HL-60/S4 treated with retinoic acid at 250 ng/mL for 4 days and 3 days (cell line): Measurements from ENCODE around the gene SKP2.
"Not testable (repeated sequence)": the region's sequence is repeated elsewhere in the genome, so short reads cannot be mapped to it uniquely, and the experiment has no call there.

Source experiments
- in situ Hi-C: fragments of 300-500 bp; cut with MboI; formaldehyde crosslinking; loops from 2 replicates; pipeline ENCODE4 v1.7.0; 2022; ENCODE audit warnings: low sequenced_read_pairs

SKP2 gene

DNA sequence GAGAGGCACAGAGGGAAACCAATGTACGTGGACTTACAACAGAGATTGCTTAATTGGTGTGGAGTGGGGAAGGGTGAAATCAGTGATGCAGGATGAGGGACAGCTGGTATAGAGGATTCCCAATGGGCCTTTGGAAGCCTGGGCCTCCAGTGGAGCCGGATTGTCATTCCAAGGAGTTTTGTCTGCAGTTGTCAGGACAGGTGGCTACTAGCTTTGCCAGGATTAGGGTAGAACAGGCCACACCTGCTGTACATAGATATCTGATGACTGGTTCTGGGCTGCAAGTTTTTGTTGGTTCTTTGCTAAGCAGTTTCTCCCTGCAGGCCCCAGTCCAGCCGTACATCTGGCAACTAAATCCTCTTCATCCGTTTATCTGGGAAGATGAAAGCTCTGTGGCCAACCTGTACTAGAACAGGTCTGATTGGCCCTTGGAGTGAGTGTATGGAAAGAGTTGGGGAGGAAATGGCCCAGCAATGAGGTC lies 4.2 kb downstream of the SKP2 start:
- in situ Hi-C loops = no loop called here

DNA sequence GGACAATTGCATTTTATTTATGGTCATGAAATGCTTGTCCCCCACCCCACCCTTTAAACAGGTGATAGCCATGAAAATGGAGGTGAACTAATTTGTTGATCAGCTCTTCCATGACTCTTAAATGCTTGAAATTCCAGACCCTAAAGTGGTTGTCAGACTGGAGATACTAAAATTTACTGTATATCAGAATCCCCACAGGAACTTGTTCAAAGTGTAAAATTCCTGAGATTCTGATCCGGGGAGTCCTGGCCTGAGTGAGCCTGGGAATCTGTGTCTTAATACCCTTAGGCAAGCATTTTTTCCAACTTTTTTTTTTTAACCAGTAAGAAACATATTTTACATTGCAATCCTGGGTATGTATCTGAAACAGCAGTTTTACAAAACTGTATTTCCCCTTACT lies 4.7 kb downstream of the SKP2 start:
- in situ Hi-C loops = no loop called here

- in situ Hi-C loops = no loop called here
Observed at GRCh38 chr5:36158144-36158543, 6.2 kb downstream of the SKP2 start.

- in situ Hi-C loops = no loop called here
Observed at GRCh38 chr5:36160617-36161016, 8.7 kb downstream of the SKP2 start.

DNA sequence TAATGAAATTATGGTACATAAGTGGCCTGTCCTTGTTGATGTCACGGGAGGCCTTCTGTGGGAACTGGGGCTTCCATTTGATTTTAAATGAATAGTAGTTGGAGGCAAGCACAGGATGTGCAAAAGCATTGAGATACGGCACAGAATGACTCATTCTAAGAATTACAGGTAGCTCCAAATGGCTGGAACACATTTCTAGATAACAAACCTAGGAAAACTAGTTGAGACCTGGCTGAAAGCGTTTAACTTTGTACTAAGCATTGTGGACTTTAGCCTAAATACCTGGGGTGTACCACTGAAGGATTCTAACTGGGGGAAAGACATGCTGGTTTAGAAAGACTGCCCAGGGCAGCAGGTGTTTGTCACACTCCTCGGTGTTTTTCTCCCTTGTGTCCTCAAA lies 9.4 kb downstream of the SKP2 start:
- in situ Hi-C loops = no loop called here

GRCh38 chr5:36162810-36163486 lies 11.0 kb downstream of the SKP2 start:
- in situ Hi-C loops = no loop called here

DNA sequence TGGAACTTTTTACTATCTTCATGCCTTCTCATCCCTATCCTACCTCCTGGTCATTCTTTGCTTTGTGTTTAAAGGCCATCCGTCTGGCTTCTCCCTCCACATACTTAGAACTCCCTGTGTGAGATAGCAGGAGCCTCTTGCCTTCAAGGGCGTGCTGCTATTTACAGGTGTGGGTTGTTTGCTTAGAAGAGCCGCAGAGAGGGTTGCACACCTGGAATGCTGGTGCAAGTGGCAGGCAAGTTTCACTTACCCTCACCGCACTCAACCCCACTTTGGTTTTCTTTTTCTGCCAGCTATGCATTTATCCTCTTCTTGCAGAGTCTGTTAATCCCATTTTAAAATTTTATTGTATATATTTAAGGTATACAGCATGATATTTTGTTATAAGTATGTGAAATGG lies 12.6 kb downstream of the SKP2 start:
- in situ Hi-C loops = no loop called here

GRCh38 chr5:36168737-36169136 lies 16.8 kb downstream of the SKP2 start:
- in situ Hi-C loops = no loop called here

DNA sequence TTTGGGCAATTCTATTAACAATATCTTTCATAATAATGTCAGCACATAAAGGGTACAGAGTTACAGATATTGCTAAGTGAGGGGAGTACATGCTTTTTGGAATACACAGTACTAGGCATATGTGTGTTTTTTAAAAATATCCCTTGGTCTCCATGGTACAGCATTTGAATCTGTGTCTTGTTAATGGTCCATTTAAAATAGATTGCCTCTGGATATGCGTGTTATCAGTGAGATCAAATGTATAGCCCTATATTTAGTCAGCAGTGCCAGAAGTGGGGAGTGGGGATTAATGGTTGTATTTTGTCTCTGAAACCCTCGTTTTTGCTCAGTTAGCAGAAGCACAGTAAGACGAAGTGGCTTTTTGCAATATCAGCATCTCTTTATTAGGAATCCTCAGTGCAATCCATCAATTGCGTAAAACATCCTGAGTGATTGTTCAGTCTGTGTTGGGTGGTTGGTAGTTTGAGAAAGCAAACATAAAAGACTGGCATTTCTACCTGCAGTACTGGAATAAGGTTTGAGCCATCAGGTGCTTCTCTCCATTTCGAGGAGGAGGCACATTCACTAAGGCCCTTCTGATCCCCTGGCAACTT lies 19.0 kb downstream of the SKP2 start:
- in situ Hi-C loops = no loop called here

DNA sequence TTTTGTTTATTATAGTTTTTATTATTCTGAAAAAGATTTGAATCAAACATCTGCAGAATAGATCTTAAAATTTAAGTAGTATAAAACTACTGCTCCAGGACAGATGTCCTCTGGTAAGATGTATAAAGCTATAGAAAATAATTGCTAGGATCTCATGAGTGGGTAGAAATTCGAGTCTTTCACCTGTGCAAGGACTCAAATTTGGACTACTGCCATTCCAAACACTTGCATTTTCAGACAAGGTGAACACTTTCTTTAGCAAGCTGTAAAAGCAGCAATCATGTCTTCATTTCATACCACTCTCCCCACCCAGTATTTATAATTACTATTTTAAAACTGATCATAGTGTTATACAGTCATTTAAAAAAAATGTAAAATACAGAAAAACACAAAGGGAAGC lies 20.7 kb downstream of the SKP2 start:
- in situ Hi-C loops = no loop called here

GRCh38 chr5:36173426-36173825 lies 21.5 kb downstream of the SKP2 start:
- in situ Hi-C loops = no loop called here

GRCh38 chr5:36174119-36174518 lies 22.2 kb downstream of the SKP2 start:
- in situ Hi-C loops = no loop called here

DNA sequence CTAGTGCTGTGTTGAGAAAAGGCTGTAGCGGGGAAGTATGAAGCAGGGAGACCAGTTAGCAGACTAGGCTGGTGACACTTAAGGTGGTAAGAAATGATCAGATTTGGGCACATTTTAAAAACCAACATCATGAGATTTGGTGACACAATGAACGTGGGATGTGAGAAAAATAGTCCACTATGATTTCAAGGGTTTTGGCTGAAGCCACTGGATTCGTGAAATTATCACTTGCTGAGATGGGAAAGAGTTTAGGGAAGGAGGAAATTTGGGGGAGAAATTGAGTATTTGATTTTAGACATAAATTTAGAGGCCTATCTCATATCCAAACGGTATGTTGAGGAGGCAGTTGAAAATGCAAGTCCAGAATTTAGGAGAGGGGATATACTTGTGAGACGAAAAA lies 23.1 kb downstream of the SKP2 start:
- in situ Hi-C loops = no loop called here

- in situ Hi-C loops = no loop called here
Observed at GRCh38 chr5:36177154-36177553, 25.2 kb downstream of the SKP2 start.

GRCh38 chr5:36177715-36178523 lies 26.0 kb downstream of the SKP2 start:
- in situ Hi-C loops = no loop called here

DNA sequence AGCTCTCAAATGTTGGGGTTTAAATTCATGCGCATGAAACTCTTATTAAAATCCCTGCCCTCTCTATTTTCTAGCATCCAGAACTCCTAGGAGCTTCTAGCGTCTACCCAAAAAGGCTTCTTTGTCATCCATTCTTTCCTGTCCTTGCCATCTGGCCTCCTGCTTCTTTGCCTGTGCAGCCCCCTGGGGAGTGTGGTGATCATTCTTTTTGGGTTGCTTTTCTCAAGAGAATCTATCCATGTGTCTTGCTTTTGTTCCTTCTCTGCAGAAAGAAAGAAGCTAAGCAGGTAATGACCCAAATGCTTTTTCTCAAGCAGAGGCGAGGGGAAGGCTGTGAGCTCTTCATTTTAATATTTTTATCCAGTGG lies 26.6 kb downstream of the SKP2 start:
- in situ Hi-C loops = no loop called here

DNA sequence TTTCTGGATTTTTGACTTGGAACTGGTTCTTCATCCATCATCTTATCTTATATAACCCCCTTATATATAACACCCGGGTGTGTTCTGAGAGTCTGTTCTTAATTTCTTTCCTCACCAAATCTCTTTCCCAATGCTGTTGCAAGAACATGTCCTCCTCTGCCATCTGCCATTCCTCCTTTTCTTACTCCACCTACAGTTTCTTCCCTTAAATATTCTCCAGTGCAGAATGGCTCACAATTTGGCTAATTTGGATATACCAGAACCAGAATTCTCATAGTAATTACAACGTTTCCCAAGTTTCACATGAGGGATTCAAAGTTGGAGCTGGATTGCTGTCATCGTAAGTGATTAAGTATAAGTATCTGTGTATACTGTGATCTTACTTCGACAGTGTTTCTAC lies 28.0 kb downstream of the SKP2 start:
- in situ Hi-C loops = no loop called here

- in situ Hi-C loops = no loop called here
Observed at GRCh38 chr5:36180556-36181350, 28.8 kb downstream of the SKP2 start.

GRCh38 chr5:36181774-36182173 lies 29.9 kb downstream of the SKP2 start:
- in situ Hi-C loops = no loop called here

- in situ Hi-C loops = not testable (repeated sequence)
Observed at GRCh38 chr5:36184408-36184807, 32.5 kb downstream of the SKP2 start.

- in situ Hi-C loops = no loop called here
Observed at GRCh38 chr5:36193746-36194145, 41.8 kb downstream of the SKP2 start.
